NCI-H2081 treated with DMSO at 0.1 percent for 48 hours (cell line): ENCODE results near the gene NKPD1.
A peak's percentile ranks its signal among the peaks of the same experiment; 100 is the strongest.

ENCODE experiments used
- DNase-seq: peaks from one replicate; lab custom pipeline; 2025; lab: John Stamatoyannopoulos, UW

Gene NKPD1

DNA sequence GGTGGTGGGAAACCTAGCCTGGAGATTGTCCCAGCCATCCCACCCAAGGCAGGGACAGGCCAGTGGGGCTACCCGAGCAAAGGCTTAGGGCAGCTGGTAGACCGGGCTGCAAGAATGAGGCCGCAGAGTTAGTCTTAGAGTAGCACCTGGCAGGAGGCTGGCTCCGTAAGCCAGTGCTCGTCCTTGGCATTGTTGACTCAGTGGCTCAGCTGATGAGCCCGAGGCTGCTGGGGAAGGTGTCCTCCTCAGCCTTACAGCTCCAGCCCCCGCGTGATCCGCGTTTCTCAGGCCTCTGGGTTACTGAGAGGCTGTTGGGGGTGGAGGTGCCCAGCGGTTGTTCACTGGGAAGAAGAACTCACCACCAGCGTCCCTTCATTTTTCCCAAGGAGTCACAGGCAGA, 43.1 kb downstream of the NKPD1 start:
- no peak for DNase-seq

GRCh38 chr19:45117167-45117594, 43.6 kb downstream of the NKPD1 start:
- no peak for DNase-seq

GRCh38 chr19:45115809-45116615, 44.8 kb downstream of the NKPD1 start:
- DNase-seq, result no peak

- DNase-seq, result no peak
These were observed 46.7 kb downstream of the NKPD1 start for GRCh38 chr19:45114116-45114515.

GRCh38 chr19:45113628-45114027, 47.2 kb downstream of the NKPD1 start:
- peak; percentile 66 for DNase-seq

- no peak for DNase-seq
These were observed 48.5 kb downstream of the NKPD1 start for GRCh38 chr19:45112111-45112827.
